ENCODE results near the gene CLEC4G. TPM values are rescaled to one million over a fixed set of nuclear protein-coding genes. Genes with fewer than 3 reads are reported as not detected.
A peak's percentile ranks its signal among the peaks of the same experiment; 100 is the strongest.

The CLEC4G gene
- total RNA-seq, 1 experiment from 2014 or later: 0.55 TPM

- TF ChIP-seq ZBTB43 (CRISPR knock-in tag; IDR thresholded peaks at IDR 0.05): no peak
- no peak for TF ChIP-seq SMAD3 (CRISPR knock-in tag; IDR thresholded peaks at IDR 0.05; ENCODE audit: borderline replicate concordance)
- TF ChIP-seq FOXJ3 (CRISPR knock-in tag; IDR thresholded peaks at IDR 0.05; ENCODE audit: borderline replicate concordance): no peak
- TF ChIP-seq GABPB1 (CRISPR knock-in tag; IDR thresholded peaks at IDR 0.05): no peak
- TF ChIP-seq ARID4B (CRISPR knock-in tag; IDR thresholded peaks at IDR 0.05; ENCODE audit: borderline replicate concordance): no peak
- peak; percentile 42; the same call in 1 of the 2 replicates for TF ChIP-seq USF1 (CRISPR knock-in tag; IDR thresholded peaks at IDR 0.05)
- TF ChIP-seq SMAD4 (CRISPR knock-in tag; IDR thresholded peaks at IDR 0.05): 0 out of 2 replicates have a peak, but pooled peaks have one; percentile 28
- ATAC-seq (no peak), DNase-seq (ENCODE audit: low spot score) (no peak)
- H3K9me3 Mint-ChIP-seq: peaks cover under 1% of the 10 kb centered on the region
- H3K4me3 Mint-ChIP-seq: no peak overlapping the region
- H3K36me3 Mint-ChIP-seq: peaks cover 11% of the 10 kb centered on the region
- H3K27ac Mint-ChIP-seq: no peak overlapping the region
- ChIA-PET POLR2A (no interaction called here), CTCF (interaction anchor here (1.7 kb wide), 1 partner anchor 120 kb away, joined by 10 read pairs; no protein-coding TSS in a partner anchor)
- peaks cover 43% of the 10 kb centered on the region for H3K27me3 Mint-ChIP-seq (ENCODE audit: low read depth)
- peaks cover 9% of the 10 kb centered on the region for H3K4me1 Mint-ChIP-seq
Observed at GRCh38 chr19:7678971-7679751, 52.7 kb downstream of the CLEC4G start.

Other genes starting within 250 kb of the CLEC4G start
- gene PEX11G, start 243.1 kb downstream of the CLEC4G start, total RNA-seq (2021): 4.3 to 5.9 TPM (median 5.7 TPM) in 3 replicates
- gene ZNF358, start 216.0 kb downstream of the CLEC4G start, total RNA-seq (2021): 37.5 to 47.5 TPM (median 47.3 TPM) in 3 replicates
- gene MCOLN1, start 209.5 kb downstream of the CLEC4G start, total RNA-seq (2021): 15.0 to 19.7 TPM (median 16.7 TPM) in 3 replicates
- gene PNPLA6, start 196.4 kb downstream of the CLEC4G start, total RNA-seq (2021): 149 to 156 TPM (median 150 TPM) in 3 replicates
- 27.8 to 34.6 TPM (median 32.1 TPM) in 3 replicates for gene CAMSAP3, start 136.2 kb downstream of the CLEC4G start, total RNA-seq (2021)
- 65.7 to 71.9 TPM (median 67.4 TPM) in 3 replicates for gene XAB2, start 102.6 kb downstream of the CLEC4G start, total RNA-seq (2021)
- gene PET100, start 102.3 kb downstream of the CLEC4G start, total RNA-seq (2021): 111 to 126 TPM (median 122 TPM) in 3 replicates
- 0.48 to 1.1 TPM (median 0.85 TPM) in 3 replicates for gene PCP2, start 98.4 kb downstream of the CLEC4G start, total RNA-seq (2021)
- 68.9 to 79.3 TPM (median 73.0 TPM) in 3 replicates for gene STXBP2, start 95.0 kb downstream of the CLEC4G start, total RNA-seq (2021)
- not detected in 3 replicates for gene RETN, start 63.1 kb downstream of the CLEC4G start, total RNA-seq (2021)
- gene MCEMP1, start 55.0 kb downstream of the CLEC4G start, total RNA-seq (2021): not detected in 3 replicates
- gene TRAPPC5, start 51.3 kb downstream of the CLEC4G start, total RNA-seq (2021): 122 to 127 TPM (median 124 TPM) in 3 replicates
- gene FCER2, start 30.0 kb downstream of the CLEC4G start, total RNA-seq (2021): 0.37 to 0.48 TPM (median 0.46 TPM) in 3 replicates
- gene CD209, start 15.4 kb upstream of the CLEC4G start, total RNA-seq (2021): 0.09 to 0.44 TPM in 2 of 3 replicates, not detected in the other
- not detected in 3 replicates for gene CLEC4M, start 31.1 kb upstream of the CLEC4G start, total RNA-seq (2021)
- gene EVI5L, start 98.1 kb upstream of the CLEC4G start, total RNA-seq (2021): 10.5 to 13.7 TPM (median 13.6 TPM) in 3 replicates
- gene PRR36, start 142.3 kb upstream of the CLEC4G start, total RNA-seq (2021): 21.9 to 34.3 TPM (median 31.0 TPM) in 3 replicates
- 3.0 to 3.6 TPM (median 3.1 TPM) in 3 replicates for gene LRRC8E, start 156.4 kb upstream of the CLEC4G start, total RNA-seq (2021)
- gene MAP2K7, start 171.8 kb upstream of the CLEC4G start, total RNA-seq (2021): 39.4 to 46.9 TPM (median 46.3 TPM) in 3 replicates
- 4.1 to 7.4 TPM (median 6.5 TPM) in 3 replicates for gene TGFBR3L, start 182.7 kb upstream of the CLEC4G start, total RNA-seq (2021)
- 23.2 to 24.3 TPM (median 23.7 TPM) in 3 replicates for gene SNAPC2, start 188.2 kb upstream of the CLEC4G start, total RNA-seq (2021)
- 41.5 to 48.2 TPM (median 44.3 TPM) in 3 replicates for gene CTXN1, start 194.0 kb upstream of the CLEC4G start, total RNA-seq (2021)
- 103 to 129 TPM (median 103 TPM) in 3 replicates for gene TIMM44, start 211.6 kb upstream of the CLEC4G start, total RNA-seq (2021)